ENCODE measurements around the gene GPATCH4.
"Not testable (repeated sequence)": the region's sequence is repeated elsewhere in the genome, so short reads cannot be mapped to it uniquely, and the experiment has no call there.

The GPATCH4 gene

DNA sequence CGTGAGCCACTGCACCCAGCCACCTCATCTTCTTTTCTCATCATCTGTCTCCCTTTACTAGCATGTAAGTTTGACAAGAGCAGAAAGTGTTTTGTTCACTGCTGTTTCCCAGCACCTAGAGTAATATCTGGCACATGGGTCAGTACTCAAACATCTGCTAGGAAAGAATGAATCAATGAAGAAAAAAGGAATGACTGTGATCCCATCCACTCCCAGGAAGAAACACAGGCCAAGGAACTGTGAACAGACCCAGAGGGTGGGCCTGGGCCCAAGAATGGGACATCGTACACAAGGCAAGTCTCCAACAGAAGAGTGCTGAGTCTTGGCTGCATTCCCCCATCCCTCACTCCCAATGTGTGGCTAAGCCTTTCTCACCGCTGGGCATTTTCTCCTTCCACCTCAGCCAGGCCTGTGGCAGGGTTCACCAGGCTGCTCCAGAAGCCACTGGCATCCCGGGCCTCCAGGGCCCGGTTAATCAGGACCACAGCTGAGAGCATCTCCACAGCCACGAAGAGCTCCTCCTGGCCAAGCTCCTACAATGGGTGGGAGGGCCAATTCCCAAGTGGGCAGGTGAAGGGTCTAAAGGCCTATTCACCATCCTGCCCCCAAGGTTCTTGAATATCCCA, 47.3 kb downstream of the GPATCH4 start:
- H3K4me3 Mint-ChIP-seq: no peak overlapping the region
- H3K36me3 Mint-ChIP-seq (ENCODE audit: low read depth): peaks cover 15% of the 10 kb centered on the region
- H3K27ac Mint-ChIP-seq: no peak overlapping the region
- no peaks in the 10 kb centered on the region for H3K4me1 Mint-ChIP-seq
- H3K9me3 Mint-ChIP-seq: no peaks in the 10 kb centered on the region
- no peaks in the 10 kb centered on the region for H3K27me3 Mint-ChIP-seq (ENCODE audit: low read depth)
- TF ChIP-seq, protein P1, sequence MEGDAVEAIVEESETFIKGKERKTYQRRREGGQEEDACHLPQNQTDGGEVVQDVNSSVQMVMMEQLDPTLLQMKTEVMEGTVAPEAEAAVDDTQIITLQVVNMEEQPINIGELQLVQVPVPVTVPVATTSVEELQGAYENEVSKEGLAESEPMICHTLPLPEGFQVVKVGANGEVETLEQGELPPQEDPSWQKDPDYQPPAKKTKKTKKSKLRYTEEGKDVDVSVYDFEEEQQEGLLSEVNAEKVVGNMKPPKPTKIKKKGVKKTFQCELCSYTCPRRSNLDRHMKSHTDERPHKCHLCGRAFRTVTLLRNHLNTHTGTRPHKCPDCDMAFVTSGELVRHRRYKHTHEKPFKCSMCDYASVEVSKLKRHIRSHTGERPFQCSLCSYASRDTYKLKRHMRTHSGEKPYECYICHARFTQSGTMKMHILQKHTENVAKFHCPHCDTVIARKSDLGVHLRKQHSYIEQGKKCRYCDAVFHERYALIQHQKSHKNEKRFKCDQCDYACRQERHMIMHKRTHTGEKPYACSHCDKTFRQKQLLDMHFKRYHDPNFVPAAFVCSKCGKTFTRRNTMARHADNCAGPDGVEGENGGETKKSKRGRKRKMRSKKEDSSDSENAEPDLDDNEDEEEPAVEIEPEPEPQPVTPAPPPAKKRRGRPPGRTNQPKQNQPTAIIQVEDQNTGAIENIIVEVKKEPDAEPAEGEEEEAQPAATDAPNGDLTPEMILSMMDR (IDR thresholded peaks at IDR 0.05; ENCODE audit: unreplicated experiment in 3 of 3): no peak

DNA sequence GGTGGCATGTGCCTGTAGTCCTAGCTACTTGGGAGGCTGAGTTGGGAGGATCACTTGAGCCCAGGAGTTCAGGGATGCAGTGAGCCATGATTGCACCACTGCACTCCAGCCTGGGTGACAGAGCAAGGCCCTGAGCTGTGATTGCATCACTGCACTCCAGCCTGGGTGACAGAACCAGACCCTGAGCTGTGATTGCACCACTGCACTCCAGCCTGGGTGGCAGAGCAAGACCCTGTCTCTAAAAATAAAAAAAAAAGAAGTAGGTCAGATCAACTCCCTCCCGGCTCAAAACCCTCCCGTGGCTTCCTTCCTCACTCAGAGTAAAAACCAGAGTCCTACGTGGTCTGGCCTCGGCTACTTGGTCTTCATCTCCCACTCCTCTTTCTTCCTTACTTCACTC, 48.3 kb downstream of the GPATCH4 start:
- not testable (repeated sequence) for H3K27me3 Mint-ChIP-seq (ENCODE audit: low read depth); H3K9me3 Mint-ChIP-seq; H3K4me1 Mint-ChIP-seq; H3K27ac Mint-ChIP-seq; H3K4me3 Mint-ChIP-seq
- H3K36me3 Mint-ChIP-seq (ENCODE audit: low read depth): peaks cover 15% of the 10 kb centered on the region

DNA sequence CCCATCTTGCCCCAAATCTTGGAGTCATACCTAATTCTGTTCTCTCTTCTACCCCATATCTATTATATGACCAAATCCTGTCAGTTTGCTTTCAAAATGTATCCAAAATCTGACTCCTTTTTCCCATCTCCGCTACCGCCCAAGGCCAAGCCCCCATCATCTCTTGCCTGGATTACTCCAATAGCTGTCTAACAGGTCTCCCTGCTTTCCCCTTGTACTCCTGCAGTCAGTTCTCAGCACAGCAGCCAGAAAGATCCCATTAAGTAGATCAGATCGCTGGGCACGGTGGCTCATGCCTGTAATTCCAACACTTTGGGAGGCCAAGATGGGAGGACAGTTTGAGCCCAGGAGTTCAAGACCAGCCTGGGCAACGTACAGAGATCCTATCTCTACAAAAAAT, 48.8 kb downstream of the GPATCH4 start:
- Mint-ChIP-seq H3K4me3 (no peak overlapping the region), H3K9me3 (no peaks in the 10 kb centered on the region), H3K4me1 (no peaks in the 10 kb centered on the region), H3K27me3 (ENCODE audit: low read depth) (no peaks in the 10 kb centered on the region), H3K36me3 (ENCODE audit: low read depth) (peaks cover 18% of the 10 kb centered on the region), H3K27ac (no peak overlapping the region)
- TF ChIP-seq, protein P1 (IDR thresholded peaks at IDR 0.05; ENCODE audit: unreplicated experiment in 3 of 3): no peak

GRCh38 chr1:156551869-156552268, 49.4 kb downstream of the GPATCH4 start:
- H3K27me3 Mint-ChIP-seq (ENCODE audit: low read depth): no peaks in the 10 kb centered on the region
- peaks cover 21% of the 10 kb centered on the region for H3K36me3 Mint-ChIP-seq (ENCODE audit: low read depth)
- no peak overlapping the region for H3K27ac Mint-ChIP-seq
- TF ChIP-seq, protein P1 (IDR thresholded peaks at IDR 0.05; ENCODE audit: unreplicated experiment in 3 of 3): no peak
- no peaks in the 10 kb centered on the region for H3K4me1 Mint-ChIP-seq
- H3K9me3 Mint-ChIP-seq: no peaks in the 10 kb centered on the region
- no peak overlapping the region for H3K4me3 Mint-ChIP-seq

- Mint-ChIP-seq H3K9me3 (no peaks in the 10 kb centered on the region), H3K27me3 (ENCODE audit: low read depth) (no peaks in the 10 kb centered on the region), H3K4me3 (no peak overlapping the region), H3K27ac (no peak overlapping the region), H3K36me3 (ENCODE audit: low read depth) (peaks cover 27% of the 10 kb centered on the region), H3K4me1 (no peaks in the 10 kb centered on the region)
- TF ChIP-seq, protein P1 (IDR thresholded peaks at IDR 0.05; ENCODE audit: unreplicated experiment in 3 of 3): no peak
These were observed 50.1 kb downstream of the GPATCH4 start for GRCh38 chr1:156551066-156551643.

DNA sequence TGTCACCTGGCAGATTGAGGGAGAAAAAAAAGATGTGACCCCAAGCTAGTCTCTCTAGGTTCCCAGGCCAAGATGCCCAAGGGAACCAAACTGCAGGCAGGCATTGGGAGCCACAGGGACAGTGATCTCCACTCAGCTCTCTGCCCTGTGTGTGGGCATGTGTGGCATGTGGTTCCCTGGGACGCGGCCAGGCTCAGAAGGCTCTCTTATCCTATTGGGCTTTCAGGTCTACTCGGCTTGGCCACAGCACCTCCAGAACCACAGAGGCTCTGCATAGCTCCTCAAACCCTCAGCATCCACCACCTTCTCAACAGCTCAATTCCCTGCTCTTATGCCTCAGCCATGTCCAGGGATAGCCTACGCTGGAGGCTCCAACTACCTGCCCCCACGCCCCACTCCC, 50.9 kb downstream of the GPATCH4 start:
- no peak overlapping the region for H3K4me3 Mint-ChIP-seq
- H3K27me3 Mint-ChIP-seq (ENCODE audit: low read depth): no peaks in the 10 kb centered on the region
- TF ChIP-seq, protein P1 (IDR thresholded peaks at IDR 0.05; ENCODE audit: unreplicated experiment in 3 of 3): no peak
- no peaks in the 10 kb centered on the region for H3K4me1 Mint-ChIP-seq
- H3K36me3 Mint-ChIP-seq (ENCODE audit: low read depth): peaks cover 27% of the 10 kb centered on the region
- no peak overlapping the region for H3K27ac Mint-ChIP-seq
- no peaks in the 10 kb centered on the region for H3K9me3 Mint-ChIP-seq

Data from nephron (organoid).